K562 (cell line): ENCODE results near the gene PRKAR1B.

Source experiments
- FOXO4 ChIP-seq: fragments of 450-650 bp; formaldehyde crosslinking; IDR thresholded peaks from 2 replicates; pipeline ENCODE4 v1.4.0; 2020; ENCODE audit warnings: mild to moderate bottlenecking, moderate library complexity
- MAX ChIP-seq: sonication (generic); formaldehyde crosslinking; IDR thresholded peaks from 2 replicates; pipeline ENCODE4 v1.9.0; 2022; ENCODE audit warnings: mild to moderate bottlenecking, missing genetic modification reagents
- NRF1 ChIP-seq, 2 experiments: fragments of 450-650 bp; IDR thresholded peaks in 1 of 2; conservative IDR thresholded peaks in 1 of 2; 2 replicates each; pipeline ENCODE4 v1.6.1; 2014; ENCODE audit warnings: mild to moderate bottlenecking in 2 of 2
- PML ChIP-seq: IDR thresholded peaks from 2 replicates; pipeline ENCODE4 v1.6.1; 2012; ENCODE audit warnings: low read length, inconsistent platforms
- POLR2AphosphoS5 ChIP-seq: IDR thresholded peaks from 2 replicates; pipeline ENCODE4 v1.6.1; 2011; ENCODE audit warnings: mild to moderate bottlenecking, low read depth, low read length, moderate library complexity; ENCODE audit not compliant: control insufficient read depth, insufficient read depth
- RBFOX2 ChIP-seq: fragments of 200-400 bp; formaldehyde crosslinking; IDR thresholded peaks from 2 replicates; pipeline ENCODE4 v1.6.1; 2017; ENCODE audit warnings: low read depth, mild to moderate bottlenecking, low read length, moderate library complexity
- RCOR1 ChIP-seq, 2 experiments: IDR thresholded peaks; 2 replicates each; pipeline ENCODE4 v1.6.1; 2012; ENCODE audit warnings: low read depth in 2 of 2, low read length in 2 of 2, borderline replicate concordance in 1 of 2, improper control_type of control experiment in 1 of 2
- SIN3A ChIP-seq, 2 experiments: fragments of 150-350 bp in 1 of 2; IDR thresholded peaks; 2 replicates each; pipeline ENCODE4 v1.6.1; 2011 to 2016; ENCODE audit warnings: borderline replicate concordance in 2 of 2, low read depth in 2 of 2, low read length in 2 of 2, mild to moderate bottlenecking in 2 of 2, moderate library complexity in 2 of 2; ENCODE audit not compliant: control insufficient read depth in 1 of 2
- TEAD1 ChIP-seq, 2 experiments: fragments of 450-650 bp in 1 of 2; sonication (generic) in 1 of 2; formaldehyde crosslinking; IDR thresholded peaks; 2 replicates each; pipeline versions ENCODE4 v1.4.0 to v1.8.0; 2020 to 2022; ENCODE audit warnings: mild to moderate bottlenecking in 2 of 2, missing genetic modification reagents in 1 of 2
- ZNF217 ChIP-seq: sonication (generic); formaldehyde crosslinking; IDR thresholded peaks from 2 replicates; pipeline ENCODE4 v1.8.0; 2022; ENCODE audit warnings: mild to moderate bottlenecking, missing genetic modification reagents
- TF ChIP-seq, protein P1 (sequence below): fragments of 250-450 bp; sonication (Bioruptor Pico); IDR thresholded peaks from 2 replicates; pipeline ENCODE4 v1.5.0; 2021; ENCODE audit warnings: mild to moderate bottlenecking, borderline replicate concordance
- TF ChIP-seq, protein P2 (sequence below), 3 experiments: IDR thresholded peaks in 2 of 3; conservative IDR thresholded peaks in 1 of 3; 2 replicates each; pipeline ENCODE4 v1.5.1; 2011 to 2012; ENCODE audit warnings: low read length in 3 of 3, mild to moderate bottlenecking in 3 of 3, control low read depth in 2 of 3, improper control_type of control experiment in 1 of 3, inconsistent platforms in 1 of 3, low read depth in 1 of 3, mixed read lengths in 1 of 3, moderate library complexity in 1 of 3; ENCODE audit not compliant: insufficient read depth in 2 of 3
- TF ChIP-seq, protein P3 (sequence below): sonication (generic); formaldehyde crosslinking; IDR thresholded peaks from 2 replicates; pipeline ENCODE4 v1.8.1; 2022; ENCODE audit warnings: missing genetic modification reagents

DNA sequence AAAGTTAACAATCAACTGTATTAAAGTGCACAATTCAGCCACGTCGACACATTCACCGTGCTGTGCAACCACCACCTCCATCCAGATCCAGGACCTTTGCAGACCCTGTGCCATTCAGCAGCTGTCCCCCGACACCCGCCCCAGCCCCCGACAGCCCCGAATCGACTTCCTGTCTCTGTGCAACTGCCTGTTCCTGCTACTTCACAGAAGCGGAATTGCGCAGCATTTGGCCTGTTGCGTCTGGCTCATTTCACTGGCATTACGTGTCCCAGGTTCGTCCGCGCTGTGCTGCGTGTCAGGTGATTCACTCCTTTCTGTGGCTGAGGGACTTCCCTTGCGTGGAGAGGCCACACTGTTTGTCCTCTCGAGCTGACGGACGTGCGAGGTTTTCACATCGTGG lies 33.8 kb downstream of the PRKAR1B start:
- TF ChIP-seq, protein P1, sequence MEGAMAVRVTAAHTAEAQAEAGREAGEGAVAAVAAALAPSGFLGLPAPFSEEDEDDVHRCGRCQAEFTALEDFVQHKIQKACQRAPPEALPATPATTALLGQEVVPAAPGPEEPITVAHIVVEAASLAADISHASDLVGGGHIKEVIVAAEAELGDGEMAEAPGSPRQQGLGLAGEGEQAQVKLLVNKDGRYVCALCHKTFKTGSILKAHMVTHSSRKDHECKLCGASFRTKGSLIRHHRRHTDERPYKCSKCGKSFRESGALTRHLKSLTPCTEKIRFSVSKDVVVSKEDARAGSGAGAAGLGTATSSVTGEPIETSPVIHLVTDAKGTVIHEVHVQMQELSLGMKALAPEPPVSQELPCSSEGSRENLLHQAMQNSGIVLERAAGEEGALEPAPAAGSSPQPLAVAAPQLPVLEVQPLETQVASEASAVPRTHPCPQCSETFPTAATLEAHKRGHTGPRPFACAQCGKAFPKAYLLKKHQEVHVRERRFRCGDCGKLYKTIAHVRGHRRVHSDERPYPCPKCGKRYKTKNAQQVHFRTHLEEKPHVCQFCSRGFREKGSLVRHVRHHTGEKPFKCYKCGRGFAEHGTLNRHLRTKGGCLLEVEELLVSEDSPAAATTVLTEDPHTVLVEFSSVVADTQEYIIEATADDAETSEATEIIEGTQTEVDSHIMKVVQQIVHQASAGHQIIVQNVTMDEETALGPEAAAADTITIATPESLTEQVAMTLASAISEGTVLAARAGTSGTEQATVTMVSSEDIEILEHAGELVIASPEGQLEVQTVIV (CRISPR knock-in tag) = no peak
- TF ChIP-seq, protein P2, sequence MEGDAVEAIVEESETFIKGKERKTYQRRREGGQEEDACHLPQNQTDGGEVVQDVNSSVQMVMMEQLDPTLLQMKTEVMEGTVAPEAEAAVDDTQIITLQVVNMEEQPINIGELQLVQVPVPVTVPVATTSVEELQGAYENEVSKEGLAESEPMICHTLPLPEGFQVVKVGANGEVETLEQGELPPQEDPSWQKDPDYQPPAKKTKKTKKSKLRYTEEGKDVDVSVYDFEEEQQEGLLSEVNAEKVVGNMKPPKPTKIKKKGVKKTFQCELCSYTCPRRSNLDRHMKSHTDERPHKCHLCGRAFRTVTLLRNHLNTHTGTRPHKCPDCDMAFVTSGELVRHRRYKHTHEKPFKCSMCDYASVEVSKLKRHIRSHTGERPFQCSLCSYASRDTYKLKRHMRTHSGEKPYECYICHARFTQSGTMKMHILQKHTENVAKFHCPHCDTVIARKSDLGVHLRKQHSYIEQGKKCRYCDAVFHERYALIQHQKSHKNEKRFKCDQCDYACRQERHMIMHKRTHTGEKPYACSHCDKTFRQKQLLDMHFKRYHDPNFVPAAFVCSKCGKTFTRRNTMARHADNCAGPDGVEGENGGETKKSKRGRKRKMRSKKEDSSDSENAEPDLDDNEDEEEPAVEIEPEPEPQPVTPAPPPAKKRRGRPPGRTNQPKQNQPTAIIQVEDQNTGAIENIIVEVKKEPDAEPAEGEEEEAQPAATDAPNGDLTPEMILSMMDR (IDR thresholded peaks at IDR 0.05 in 2 of 3, conservative IDR thresholded peaks at IDR 0.05 in 1 of 3; ENCODE audit: insufficient read depth in 2 of 3, low read depth in 1 of 3, low read length in 3 of 3) = no peak
- TF ChIP-seq, protein P3, sequence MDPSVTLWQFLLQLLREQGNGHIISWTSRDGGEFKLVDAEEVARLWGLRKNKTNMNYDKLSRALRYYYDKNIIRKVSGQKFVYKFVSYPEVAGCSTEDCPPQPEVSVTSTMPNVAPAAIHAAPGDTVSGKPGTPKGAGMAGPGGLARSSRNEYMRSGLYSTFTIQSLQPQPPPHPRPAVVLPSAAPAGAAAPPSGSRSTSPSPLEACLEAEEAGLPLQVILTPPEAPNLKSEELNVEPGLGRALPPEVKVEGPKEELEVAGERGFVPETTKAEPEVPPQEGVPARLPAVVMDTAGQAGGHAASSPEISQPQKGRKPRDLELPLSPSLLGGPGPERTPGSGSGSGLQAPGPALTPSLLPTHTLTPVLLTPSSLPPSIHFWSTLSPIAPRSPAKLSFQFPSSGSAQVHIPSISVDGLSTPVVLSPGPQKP = no peak
- no peak for TF ChIP-seq FOXO4
- no peak for TF ChIP-seq POLR2AphosphoS5
- no peak for TF ChIP-seq PML
- TF ChIP-seq MAX (CRISPR knock-in tag) = no peak
- no peak for TF ChIP-seq TEAD1 (CRISPR knock-in tag; IDR thresholded peaks at IDR 0.05)
- TF ChIP-seq RCOR1 (IDR thresholded peaks at IDR 0.05; ENCODE audit: borderline replicate concordance in 1 of 2, low read depth in 2 of 2, low read length in 2 of 2) = no peak
- TF ChIP-seq RBFOX2 = no peak
- TF ChIP-seq ZNF217 = no peak
- TF ChIP-seq SIN3A (IDR thresholded peaks at IDR 0.05; ENCODE audit: borderline replicate concordance in 2 of 2, control insufficient read depth in 1 of 2, low read depth in 2 of 2, low read length in 2 of 2) = no peak
- TF ChIP-seq NRF1 (conservative IDR thresholded peaks at IDR 0.05 in 1 of 2, IDR thresholded peaks at IDR 0.05 in 1 of 2) = no peak
